HepG2 (cell line): Measurements from ENCODE around the gene MAP3K5. TPM values are rescaled to one million over a fixed set of nuclear protein-coding genes. Genes with fewer than 3 reads are reported as not detected.

Source experiments
- ATAC-seq: fragments of 200-7000 bp; cut with Tn5 transposase; 3 replicates; pipeline ENCODE4 v1.9.1; 2020; ENCODE audit warnings: mild to moderate bottlenecking, moderate library complexity
- BruUV-seq: library from RNA; stranded (reverse); fragments of 400-500 nt; replicated peaks from 2 replicates; lab custom pipeline; 2021; lab: Mats Ljungman, UMichigan
- CTCF ChIA-PET: fragments of 300-600 bp; formaldehyde crosslinking; extraction: SDS; loops from one replicate; lab custom pipeline; 2021; ENCODE audit warnings: low total read pairs, inconsistent platforms, low intra/inter-chr PET ratio; lab: Yijun Ruan, JAX
- POLR2A ChIA-PET: fragments of 350-600 bp; sonication (Branson Sonifier 250); formaldehyde crosslinking; loops from one replicate; lab custom pipeline; 2020; ENCODE audit warnings: antibody characterized with exemption, inconsistent platforms; lab: Yijun Ruan, JAX
- DNase-seq: peaks from one replicate; pipeline ENCODE4 v3.0.0-alpha.2; 2015; ENCODE audit warnings: low spot score
- FAIRE-seq: peaks from 3 replicates; lab custom pipeline; 2011; peaks lifted over from hg19 to GRCh38; lab: Jason Lieb, UNC
- H2AFZ ChIP-seq: one replicate; pipeline ENCODE4 v1.6.1; 2011; ENCODE audit warnings: low read length, inconsistent platforms
- H3K27ac ChIP-seq: fragments of 300-600 bp; 3 replicates; pipeline ENCODE4 v1.8.0; 2011; ENCODE audit warnings: mixed run types, mild to moderate bottlenecking, mixed read lengths, low read length, inconsistent platforms; ENCODE audit not compliant: insufficient read depth; ENCODE audit errors: extremely low read length
- H3K27me3 ChIP-seq, 2 experiments: fragments of 200-600 bp in 1 of 2; 2 replicates in 1 of 2; 3 replicates in 1 of 2; pipeline versions ENCODE4 v1.6.0 to v1.8.0; 2011; ENCODE audit warnings: low read length in 2 of 2, mild to moderate bottlenecking in 2 of 2, moderate library complexity in 2 of 2, inconsistent platforms in 1 of 2; ENCODE audit not compliant: insufficient read depth in 2 of 2, control insufficient read depth in 1 of 2
- H3K36me3 ChIP-seq, 2 experiments: fragments of 200-600 bp in 1 of 2; replicated peaks in 1 of 2; 2 replicates in 1 of 2; 3 replicates in 1 of 2; pipeline versions ENCODE4 v1.5.1 to v1.8.0; 2011; ENCODE audit warnings: low read length in 2 of 2, inconsistent platforms in 1 of 2; ENCODE audit not compliant: insufficient read depth in 2 of 2, control insufficient read depth in 1 of 2
- H3K4me1 ChIP-seq: 2 replicates; pipeline ENCODE4 v1.5.1; 2012; ENCODE audit warnings: low read length, inconsistent platforms; ENCODE audit not compliant: insufficient read depth
- H3K4me2 ChIP-seq: 2 replicates; pipeline ENCODE4 v1.6.0; 2011; ENCODE audit warnings: low read depth, low read length, inconsistent platforms
- H3K4me3 ChIP-seq, 3 experiments: fragments of 200-600 bp in 1 of 3; sonication (generic), shearing (Covaris generic) in 1 of 3; replicated peaks in 1 of 3; 2 replicates each; pipeline ENCODE4 v1.5.1; 2011 to 2016; ENCODE audit warnings: low read length in 3 of 3, inconsistent platforms in 2 of 3, low read depth in 2 of 3, mild to moderate bottlenecking in 2 of 3, control low read depth in 1 of 3, mixed read lengths in 1 of 3; ENCODE audit not compliant: insufficient read depth in 1 of 3
- H3K79me2 ChIP-seq: one replicate; pipeline ENCODE4 v1.6.1; 2011; ENCODE audit warnings: low read length, inconsistent platforms; ENCODE audit not compliant: insufficient read depth
- H3K9ac ChIP-seq: 2 replicates; pipeline ENCODE4 v1.6.0; 2011; ENCODE audit warnings: mild to moderate bottlenecking, low read depth, low read length, inconsistent platforms; ENCODE audit not compliant: insufficient read depth
- H3K9me3 ChIP-seq: 2 replicates; pipeline ENCODE4 v1.5.1; 2012; ENCODE audit warnings: mild to moderate bottlenecking, low read length
- H4K20me1 ChIP-seq: 2 replicates; pipeline ENCODE4 v1.6.0; 2011; ENCODE audit warnings: inconsistent platforms, mild to moderate bottlenecking, low read length, moderate library complexity; ENCODE audit not compliant: insufficient read depth
- EHMT2 ChIP-seq: fragments of 200-600 bp; sonication (generic); IDR thresholded peaks from 2 replicates; pipeline ENCODE4 v1.7.0; 2017; ENCODE audit warnings: antibody characterized with exemption, low read depth, low read length, borderline replicate concordance
- FOXO4 ChIP-seq: sonication (generic); formaldehyde crosslinking; conservative IDR thresholded peaks from 2 replicates; pipeline ENCODE4 v1.8.1; 2023; ENCODE audit warnings: missing genetic modification reagents
- HOXD1 ChIP-seq: sonication (generic); formaldehyde crosslinking; IDR thresholded peaks from 2 replicates; pipeline ENCODE4 v1.5.0; 2020; ENCODE audit warnings: missing genetic modification reagents
- NFIC ChIP-seq: IDR thresholded peaks from 2 replicates; pipeline ENCODE4 v1.6.1; 2012; ENCODE audit warnings: mild to moderate bottlenecking, low read length, inconsistent platforms
- PAWR ChIP-seq: sonication (generic); formaldehyde crosslinking; IDR thresholded peaks from 2 replicates; pipeline ENCODE4 v1.4.0; 2020; ENCODE audit warnings: missing genetic modification reagents, mild to moderate bottlenecking, borderline replicate concordance
- PRPF4 ChIP-seq: fragments of 200-400 bp; formaldehyde crosslinking; IDR thresholded peaks from 2 replicates; pipeline ENCODE4 v1.6.1; 2016; ENCODE audit warnings: low read length, low read depth; ENCODE audit not compliant: poor library complexity, severe bottlenecking
- RFXANK ChIP-seq: IDR thresholded peaks from 2 replicates; pipeline ENCODE4 v1.6.1; 2016
- SRF ChIP-seq: IDR thresholded peaks from 2 replicates; pipeline ENCODE4 v1.6.1; 2011; ENCODE audit warnings: mild to moderate bottlenecking, low read depth, low read length, moderate library complexity
- XRCC5 ChIP-seq: fragments of 200-400 bp; formaldehyde crosslinking; optimal IDR thresholded peaks from 2 replicates; pipeline ENCODE3; 2017; ENCODE audit warnings: mild to moderate bottlenecking, low read length
- ZNF343 ChIP-seq: sonication (generic); formaldehyde crosslinking; IDR thresholded peaks from 2 replicates; pipeline ENCODE4 v1.4.0; 2020; ENCODE audit warnings: mild to moderate bottlenecking, missing genetic modification reagents
- ZNF350 ChIP-seq: sonication (generic); formaldehyde crosslinking; IDR thresholded peaks from 2 replicates; pipeline ENCODE4 v1.4.0; 2020; ENCODE audit warnings: mild to moderate bottlenecking, low read depth, missing genetic modification reagents, borderline replicate concordance
- ZNF639 ChIP-seq: conservative IDR thresholded peaks from 2 replicates; pipeline ENCODE4 v1.6.1; 2018; ENCODE audit warnings: missing genetic modification reagents
- ZNF678 ChIP-seq: sonication (generic); formaldehyde crosslinking; IDR thresholded peaks from 2 replicates; pipeline ENCODE4 v1.4.0; 2020; ENCODE audit warnings: mild to moderate bottlenecking, missing genetic modification reagents
- ZNF737 ChIP-seq: sonication (generic); formaldehyde crosslinking; IDR thresholded peaks from 2 replicates; pipeline ENCODE4 v1.5.0; 2020; ENCODE audit warnings: missing genetic modification reagents, mild to moderate bottlenecking, borderline replicate concordance
- ZNF777 ChIP-seq: sonication (generic); formaldehyde crosslinking; IDR thresholded peaks from 2 replicates; pipeline ENCODE4 v1.4.0; 2020; ENCODE audit warnings: missing genetic modification reagents
- WGBS: methylation state at CpG from one replicate; pipeline ENCODE4 v1.1.6; 2017; ENCODE audit warnings: low lambda C conversion rate; 5-methylcytosine and 5-hydroxymethylcytosine counted together
- in situ Hi-C: cut with HindIII; loops from 2 replicates; pipeline ENCODE4 v1.10.0; 2017; ENCODE audit warnings: low pct_unique_long_range_greater_than_20kb; ENCODE audit not compliant: extremely low pct_ligation_motif_present
- intact Hi-C: fragments of 100-400 bp; cut with micrococcal nuclease; formaldehyde crosslinking; loops from one replicate; pipeline ENCODE4 v1.10.0; 2022; ENCODE audit not compliant: unreplicated experiment
- polyA plus RNA-seq, 8 experiments: library from polyadenylated mRNA; depleted of rRNA in 3 of 8; stranded (reverse) in 7 of 8; unstranded in 1 of 8; fragments of >200 nt; fragmentation: Illumina TruSeq in 4 of 8; extraction: Trizol in 4 of 8; gene quantifications; 2 replicates each; pipeline versions ENCODE4 v1.2.1 to v1.2.3, GENCODE V29; 2011 to 2016; ENCODE audit warnings: low read depth in 4 of 8, missing spikeins in 1 of 8, mixed read lengths in 1 of 8; ENCODE audit not compliant: insufficient read depth in 1 of 8
- total RNA-seq, 5 experiments: library from RNA; depleted of rRNA; stranded (reverse); fragments of >200 nt; fragmentation: Illumina TruSeq; extraction: Trizol; gene quantifications; 2 replicates each; pipeline ENCODE4 v1.2.3, GENCODE V29; 2016; ENCODE audit warnings: low read depth in 1 of 5
- TF ChIP-seq, protein P1 (sequence below): sonication (generic); formaldehyde crosslinking; IDR thresholded peaks from 2 replicates; pipeline ENCODE4 v1.9.0; 2021; ENCODE audit warnings: missing genetic modification reagents, borderline replicate concordance
- TF ChIP-seq, protein P2 (sequence below): sonication (generic); formaldehyde crosslinking; IDR thresholded peaks from 2 replicates; pipeline ENCODE4 v1.4.0; 2020; ENCODE audit warnings: missing genetic modification reagents, borderline replicate concordance

Gene MAP3K5
- total and polyA plus RNA-seq, 2 of the 13 experiments (the other 11 are each of a cell fraction or from before 2014, with no cell fraction given), result not detected

- intact Hi-C loops (no loop called here), in situ Hi-C loops (no loop called here)
- BruUV-seq, result no TSS peak
- ChIA-PET CTCF (no interaction called here), POLR2A (no interaction called here)
- H3K9me3 ChIP-seq, result no peaks in the 10 kb centered on the region
- no peak overlapping the region for H2AFZ ChIP-seq
- no peaks in the 10 kb centered on the region for H3K79me2 ChIP-seq
- H3K9ac ChIP-seq, result no peak overlapping the region
- H3K27ac ChIP-seq, result no peak overlapping the region
- no peak overlapping the region for H3K4me2 ChIP-seq
- DNase-seq, result no peak
- peaks cover 7 to 40% of the 10 kb centered on the region in 2 experiments; a peak in 4 of 5 replicates for H3K27me3 ChIP-seq
- no peaks in the 10 kb centered on the region for H3K36me3 ChIP-seq
- H3K4me1 ChIP-seq, result no peaks in the 10 kb centered on the region
- no peak for FAIRE-seq
- ATAC-seq, result no peak
- no peaks in the 10 kb centered on the region for H4K20me1 ChIP-seq
- WGBS, result 38% methylated on average over 8 of the region's 8 CpGs
- no peak overlapping the region for H3K4me3 ChIP-seq
- TF ChIP-seq FOXO4 (CRISPR knock-in tag) (no peak), EHMT2 (no peak), ZNF343 (CRISPR knock-in tag) (no peak), XRCC5 (no peak), PAWR (CRISPR knock-in tag) (no peak), HOXD1 (CRISPR knock-in tag) (no peak), ZNF678 (no peak), PRPF4 (no peak), ZNF350 (CRISPR knock-in tag) (no peak), ZNF639 (CRISPR knock-in tag) (no peak), RFXANK (CRISPR knock-in tag) (no peak), NFIC (no peak), SRF (no peak), ZNF737 (CRISPR knock-in tag) (no peak), ZNF777 (CRISPR knock-in tag) (no peak)
- TF ChIP-seq, protein P1, sequence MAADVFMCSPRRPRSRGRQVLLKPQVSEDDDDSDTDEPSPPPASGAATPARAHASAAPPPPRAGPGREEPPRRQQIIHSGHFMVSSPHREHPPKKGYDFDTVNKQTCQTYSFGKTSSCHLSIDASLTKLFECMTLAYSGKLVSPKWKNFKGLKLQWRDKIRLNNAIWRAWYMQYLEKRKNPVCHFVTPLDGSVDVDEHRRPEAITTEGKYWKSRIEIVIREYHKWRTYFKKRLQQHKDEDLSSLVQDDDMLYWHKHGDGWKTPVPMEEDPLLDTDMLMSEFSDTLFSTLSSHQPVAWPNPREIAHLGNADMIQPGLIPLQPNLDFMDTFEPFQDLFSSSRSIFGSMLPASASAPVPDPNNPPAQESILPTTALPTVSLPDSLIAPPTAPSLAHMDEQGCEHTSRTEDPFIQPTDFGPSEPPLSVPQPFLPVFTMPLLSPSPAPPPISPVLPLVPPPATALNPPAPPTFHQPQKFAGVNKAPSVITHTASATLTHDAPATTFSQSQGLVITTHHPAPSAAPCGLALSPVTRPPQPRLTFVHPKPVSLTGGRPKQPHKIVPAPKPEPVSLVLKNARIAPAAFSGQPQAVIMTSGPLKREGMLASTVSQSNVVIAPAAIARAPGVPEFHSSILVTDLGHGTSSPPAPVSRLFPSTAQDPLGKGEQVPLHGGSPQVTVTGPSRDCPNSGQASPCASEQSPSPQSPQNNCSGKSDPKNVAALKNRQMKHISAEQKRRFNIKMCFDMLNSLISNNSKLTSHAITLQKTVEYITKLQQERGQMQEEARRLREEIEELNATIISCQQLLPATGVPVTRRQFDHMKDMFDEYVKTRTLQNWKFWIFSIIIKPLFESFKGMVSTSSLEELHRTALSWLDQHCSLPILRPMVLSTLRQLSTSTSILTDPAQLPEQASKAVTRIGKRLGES, result no peak
- TF ChIP-seq, protein P2, sequence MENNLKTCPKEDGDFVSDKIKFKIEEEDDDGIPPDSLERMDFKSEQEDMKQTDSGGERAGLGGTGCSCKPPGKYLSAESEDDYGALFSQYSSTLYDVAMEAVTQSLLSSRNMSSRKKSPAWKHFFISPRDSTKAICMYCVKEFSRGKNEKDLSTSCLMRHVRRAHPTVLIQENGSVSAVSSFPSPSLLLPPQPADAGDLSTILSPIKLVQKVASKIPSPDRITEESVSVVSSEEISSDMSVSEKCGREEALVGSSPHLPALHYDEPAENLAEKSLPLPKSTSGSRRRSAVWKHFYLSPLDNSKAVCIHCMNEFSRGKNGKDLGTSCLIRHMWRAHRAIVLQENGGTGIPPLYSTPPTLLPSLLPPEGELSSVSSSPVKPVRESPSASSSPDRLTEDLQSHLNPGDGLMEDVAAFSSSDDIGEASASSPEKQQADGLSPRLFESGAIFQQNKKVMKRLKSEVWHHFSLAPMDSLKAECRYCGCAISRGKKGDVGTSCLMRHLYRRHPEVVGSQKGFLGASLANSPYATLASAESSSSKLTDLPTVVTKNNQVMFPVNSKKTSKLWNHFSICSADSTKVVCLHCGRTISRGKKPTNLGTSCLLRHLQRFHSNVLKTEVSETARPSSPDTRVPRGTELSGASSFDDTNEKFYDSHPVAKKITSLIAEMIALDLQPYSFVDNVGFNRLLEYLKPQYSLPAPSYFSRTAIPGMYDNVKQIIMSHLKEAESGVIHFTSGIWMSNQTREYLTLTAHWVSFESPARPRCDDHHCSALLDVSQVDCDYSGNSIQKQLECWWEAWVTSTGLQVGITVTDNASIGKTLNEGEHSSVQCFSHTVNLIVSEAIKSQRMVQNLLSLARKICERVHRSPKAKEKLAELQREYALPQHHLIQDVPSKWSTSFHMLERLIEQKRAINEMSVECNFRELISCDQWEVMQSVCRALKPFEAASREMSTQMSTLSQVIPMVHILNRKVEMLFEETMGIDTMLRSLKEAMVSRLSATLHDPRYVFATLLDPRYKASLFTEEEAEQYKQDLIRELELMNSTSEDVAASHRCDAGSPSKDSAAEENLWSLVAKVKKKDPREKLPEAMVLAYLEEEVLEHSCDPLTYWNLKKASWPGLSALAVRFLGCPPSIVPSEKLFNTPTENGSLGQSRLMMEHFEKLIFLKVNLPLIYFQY (CRISPR knock-in tag), result no peak
Measured at GRCh38 chr6:136551103-136551502, 241.2 kb downstream of the MAP3K5 start.
